Measurements from ENCODE around the gene GLOD4. TPM values are rescaled to one million over a fixed set of nuclear protein-coding genes. Genes with fewer than 3 reads are reported as not detected.

GLOD4 gene
- total and polyA plus RNA-seq, 8 donors = 6.4 to 213 (median 86.6) TPM

GRCh38 chr17:823501-823902 is 41.4 kb upstream of the GLOD4 start:
- no peaks in the 10 kb centered on the region for H3K4me1 ChIP-seq
- peaks cover 11 to 76% (median 53%) of the 10 kb centered on the region in 4 donors for H3K36me3 ChIP-seq
- intact Hi-C loops (cut with DNase I; ENCODE audit: low total_unique reads) = no loop called here
- no peak overlapping the region for H3K27ac ChIP-seq
- 83 to 90% (median 87%) methylated on average over 9 of the region's 9 CpGs for WGBS, 5 donors
- H3K27me3 ChIP-seq = no peaks in the 10 kb centered on the region
- TF ChIP-seq CTCF (IDR thresholded peaks at IDR 0.05) (no peak), POLR2A (IDR thresholded peaks at IDR 0.05) (no peak), EP300 (IDR thresholded peaks at IDR 0.05) (no peak), POLR2AphosphoS5 (IDR thresholded peaks at IDR 0.05) (no peak)
- H3K4me3 ChIP-seq = no peak overlapping the region
- H3K9me3 ChIP-seq = no peaks in the 10 kb centered on the region
- DNase-seq = no peak

- H3K4me3 ChIP-seq = no peak overlapping the region
- DNase-seq = no peak
- 95 to 96% (median 96%) methylated on average over 19 of the region's 19 CpGs for WGBS, 5 donors
- no peak overlapping the region for H3K27ac ChIP-seq
- no peaks in the 10 kb centered on the region for H3K9me3 ChIP-seq
- H3K4me1 ChIP-seq = no peaks in the 10 kb centered on the region
- H3K36me3 ChIP-seq = peaks cover 16 to 100% (median 69%) of the 10 kb centered on the region in 4 donors
- no peaks in the 10 kb centered on the region for H3K27me3 ChIP-seq
- no peak for TF ChIP-seq POLR2A (IDR thresholded peaks at IDR 0.05)
- TF ChIP-seq EP300 (IDR thresholded peaks at IDR 0.05) = no peak
- TF ChIP-seq POLR2AphosphoS5 (IDR thresholded peaks at IDR 0.05) = no peak
- TF ChIP-seq CTCF (IDR thresholded peaks at IDR 0.05) = no peak
- intact Hi-C loops (cut with DNase I; ENCODE audit: low total_unique reads) = no loop called here
These were observed 37.2 kb upstream of the GLOD4 start for GRCh38 chr17:819251-819650.

- TF ChIP-seq POLR2AphosphoS5 (IDR thresholded peaks at IDR 0.05) (no peak), EP300 (IDR thresholded peaks at IDR 0.05) (no peak), CTCF (IDR thresholded peaks at IDR 0.05) (no peak), POLR2A (IDR thresholded peaks at IDR 0.05) (no peak)
- Histone ChIP-seq H3K27me3 (no peaks in the 10 kb centered on the region), H3K4me3 (no peak overlapping the region), H3K4me1 (peaks cover 0 to 8% (median 0%) of the 10 kb centered on the region in 4 donors), H3K36me3 (peaks cover 9 to 79% (median 57%) of the 10 kb centered on the region in 4 donors), H3K27ac (peak overlapping the region in 1 of 5 donors; percentile 47), H3K9me3 (no peaks in the 10 kb centered on the region)
- DNase-seq = no peak
- intact Hi-C loops (cut with DNase I; ENCODE audit: low total_unique reads) = no loop called here
- WGBS, 5 donors = 88 to 96% (median 93%) methylated on average over 19 to 20 of the region's 20 CpGs
These were observed 32.3 kb upstream of the GLOD4 start for GRCh38 chr17:814371-814770.

- TF ChIP-seq POLR2AphosphoS5 (IDR thresholded peaks at IDR 0.05) (no peak), EP300 (IDR thresholded peaks at IDR 0.05) (no peak), CTCF (IDR thresholded peaks at IDR 0.05) (no peak), POLR2A (IDR thresholded peaks at IDR 0.05) (no peak)
- intact Hi-C loops (cut with DNase I; ENCODE audit: low total_unique reads) = no loop called here
- no peaks in the 10 kb centered on the region for H3K9me3 ChIP-seq
- no peak overlapping the region for H3K27ac ChIP-seq
- H3K27me3 ChIP-seq = no peaks in the 10 kb centered on the region
- no peak overlapping the region for H3K4me3 ChIP-seq
- H3K36me3 ChIP-seq = peaks cover 3 to 67% (median 42%) of the 10 kb centered on the region in 4 donors
- H3K4me1 ChIP-seq = peaks cover 0 to 8% (median 0%) of the 10 kb centered on the region in 4 donors
- no peak for DNase-seq
- WGBS, 5 donors = 88 to 96% (median 92%) methylated on average over 14 of the region's 14 CpGs
These were observed 30.6 kb upstream of the GLOD4 start for GRCh38 chr17:812638-813204.
